GM21723 (cell line): ENCODE measurements around the gene CLPX.
"Not testable (repeated sequence)": the region's sequence is repeated elsewhere in the genome, so short reads cannot be mapped to it uniquely, and the experiment has no call there.

ENCODE experiments used
- ATAC-seq: cut with Tn5 transposase; IDR thresholded peaks from one replicate; pipeline ENCODE4 v1.9.1; 2021; ENCODE audit warnings: mild to moderate bottlenecking, moderate library complexity; ENCODE audit not compliant: unreplicated experiment

The CLPX gene

GRCh38 chr15:65105038-65105437, 80.1 kb downstream of the CLPX start:
- no peak for ATAC-seq

DNA sequence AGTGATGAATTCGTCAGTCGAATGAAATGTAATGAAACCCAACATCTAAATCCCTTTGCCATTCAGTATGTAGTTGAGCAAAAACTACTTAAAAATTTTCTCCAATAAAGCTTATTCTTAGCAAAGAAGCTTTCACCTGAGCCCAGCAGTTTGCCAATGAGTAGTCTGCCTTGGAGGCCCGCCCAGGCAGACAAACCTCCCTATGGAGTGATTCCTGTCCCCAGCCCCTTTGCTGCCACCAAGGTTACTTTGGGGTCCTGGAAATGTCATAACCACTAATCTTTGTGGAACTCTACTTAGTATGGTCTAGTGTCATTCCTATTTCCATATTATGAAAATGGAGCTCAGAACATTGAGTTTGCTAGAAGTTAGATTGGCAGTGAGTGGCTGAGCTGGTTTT, 82.2 kb downstream of the CLPX start:
- no peak for ATAC-seq

- ATAC-seq = no peak
Observed at GRCh38 chr15:65101891-65102708, 83.0 kb downstream of the CLPX start.

DNA sequence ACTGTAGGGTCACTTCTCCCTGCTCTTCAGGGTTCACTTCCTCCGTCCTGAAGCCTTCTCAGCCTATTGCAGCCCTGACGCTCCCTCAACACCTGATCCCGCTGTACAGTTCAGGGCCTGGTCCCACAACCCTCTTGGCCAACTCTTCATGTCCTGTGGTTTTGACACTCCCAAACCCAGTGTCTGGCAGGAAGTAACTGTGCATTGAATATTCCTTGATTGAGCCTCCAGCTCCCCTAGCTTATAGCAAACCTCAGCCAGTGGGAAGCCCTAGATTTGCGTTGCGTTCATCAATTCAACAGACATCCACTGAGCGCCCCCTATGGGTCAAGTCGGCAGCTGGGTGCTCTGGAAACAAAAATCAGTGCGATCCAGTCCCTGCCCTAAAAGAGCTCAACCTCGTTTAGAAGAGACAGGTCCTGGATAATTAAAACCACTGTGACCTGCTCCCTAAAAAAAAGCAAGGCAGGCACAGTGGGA, 83.7 kb downstream of the CLPX start:
- ATAC-seq = no peak

DNA sequence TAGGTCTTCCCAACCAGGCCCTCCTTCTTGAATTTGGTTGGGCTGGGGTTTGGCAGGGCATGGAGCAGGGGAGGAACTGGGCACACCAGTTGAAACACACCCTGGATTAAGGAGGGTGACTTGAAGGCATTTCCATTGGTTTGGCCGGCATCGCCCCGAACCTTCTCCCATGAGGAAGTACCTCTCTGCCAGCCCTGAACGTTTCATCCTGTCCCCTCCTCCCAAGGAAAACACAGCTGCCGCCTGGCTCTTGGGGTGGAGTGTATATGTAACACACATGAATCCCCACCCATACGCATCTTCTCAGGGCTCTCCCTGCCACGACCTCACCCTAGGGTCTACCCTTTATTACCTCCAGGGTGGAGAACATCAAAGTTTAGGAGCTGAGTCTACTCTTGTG, 84.7 kb downstream of the CLPX start:
- no peak for ATAC-seq

DNA sequence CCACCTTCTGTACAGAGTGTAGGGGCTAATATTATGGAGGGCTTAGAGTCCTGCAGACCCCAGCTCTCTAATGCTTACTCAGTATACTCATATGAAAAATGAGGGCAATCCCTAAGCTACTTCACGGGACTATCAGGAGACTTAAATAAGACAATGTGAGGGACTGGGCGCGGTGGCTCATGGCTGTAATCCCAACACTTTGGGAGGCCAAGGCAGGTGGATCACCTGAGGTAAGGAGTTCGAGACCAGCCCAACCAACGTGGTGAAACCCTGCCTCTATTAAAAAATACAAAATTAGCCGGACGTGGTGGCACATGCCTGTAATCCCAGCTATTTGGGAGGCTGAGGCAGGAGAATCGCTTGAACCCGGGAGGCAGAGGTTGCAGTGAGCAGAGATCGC, 85.3 kb downstream of the CLPX start:
- not testable (repeated sequence) for ATAC-seq

- ATAC-seq = no peak
Observed at GRCh38 chr15:65099336-65099735, 85.8 kb downstream of the CLPX start.
